NCI-H774 (cell line): ENCODE results near the gene TTPAL.

Source experiments
- DNase-seq: peaks from one replicate; lab custom pipeline; 2025; lab: John Stamatoyannopoulos, UW

The TTPAL gene

DNA sequence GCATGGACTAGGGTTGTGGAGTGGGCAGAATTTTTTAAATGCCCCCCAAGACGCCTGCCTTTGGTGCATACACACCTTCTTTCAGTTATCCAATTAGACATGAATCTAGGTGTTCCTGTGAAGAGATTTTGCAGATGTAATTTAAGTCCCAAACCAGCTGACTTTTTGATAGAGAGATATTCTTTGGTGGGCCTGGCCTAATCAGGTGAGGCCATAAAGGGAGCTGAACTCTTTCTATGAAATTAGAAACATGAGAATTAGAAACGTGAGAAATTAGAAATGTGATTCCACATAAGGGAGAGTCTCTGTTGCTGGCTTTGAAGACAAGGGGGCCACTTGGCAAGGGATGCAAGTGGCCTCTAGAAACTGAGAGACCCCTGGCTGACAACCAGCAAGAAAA lies 36.4 kb upstream of the TTPAL start:
- no peak for DNase-seq

DNA sequence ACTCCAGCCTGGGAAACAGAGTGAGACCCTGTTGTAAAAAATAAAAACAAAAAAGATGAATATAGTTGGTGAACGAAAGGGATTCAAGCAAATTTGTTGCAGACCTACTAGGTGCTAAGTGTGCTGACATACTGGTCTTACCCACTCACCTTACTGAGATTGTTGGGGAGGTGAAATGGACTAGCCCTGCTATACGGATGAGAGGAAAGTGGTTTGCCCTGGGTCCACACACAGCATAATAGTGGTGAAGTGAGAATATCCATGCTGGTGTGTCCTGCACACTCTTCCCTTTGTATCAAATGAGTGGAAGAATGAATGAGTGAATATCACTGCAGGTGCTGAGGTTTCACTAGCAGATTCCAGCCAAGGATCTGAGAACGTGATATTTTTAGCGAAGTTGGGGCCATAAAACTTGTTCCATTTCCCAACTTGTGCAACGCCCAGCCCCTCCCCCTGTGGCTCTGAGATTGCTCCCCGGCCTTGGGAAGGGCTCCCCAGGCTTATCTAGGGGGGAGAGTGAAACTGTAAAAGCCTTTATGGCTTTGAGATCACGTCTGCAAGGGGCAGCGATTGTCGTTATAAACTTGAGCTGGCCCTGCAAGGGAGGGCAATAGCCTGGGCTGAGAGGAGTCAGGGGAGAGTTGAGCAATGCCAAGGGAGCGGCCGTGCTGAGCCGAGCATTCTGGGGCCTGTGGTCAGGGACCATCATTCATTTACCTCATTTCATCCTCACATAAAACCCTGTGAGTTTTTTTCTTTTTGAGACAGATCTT lies 33.2 kb upstream of the TTPAL start:
- DNase-seq: no peak

DNA sequence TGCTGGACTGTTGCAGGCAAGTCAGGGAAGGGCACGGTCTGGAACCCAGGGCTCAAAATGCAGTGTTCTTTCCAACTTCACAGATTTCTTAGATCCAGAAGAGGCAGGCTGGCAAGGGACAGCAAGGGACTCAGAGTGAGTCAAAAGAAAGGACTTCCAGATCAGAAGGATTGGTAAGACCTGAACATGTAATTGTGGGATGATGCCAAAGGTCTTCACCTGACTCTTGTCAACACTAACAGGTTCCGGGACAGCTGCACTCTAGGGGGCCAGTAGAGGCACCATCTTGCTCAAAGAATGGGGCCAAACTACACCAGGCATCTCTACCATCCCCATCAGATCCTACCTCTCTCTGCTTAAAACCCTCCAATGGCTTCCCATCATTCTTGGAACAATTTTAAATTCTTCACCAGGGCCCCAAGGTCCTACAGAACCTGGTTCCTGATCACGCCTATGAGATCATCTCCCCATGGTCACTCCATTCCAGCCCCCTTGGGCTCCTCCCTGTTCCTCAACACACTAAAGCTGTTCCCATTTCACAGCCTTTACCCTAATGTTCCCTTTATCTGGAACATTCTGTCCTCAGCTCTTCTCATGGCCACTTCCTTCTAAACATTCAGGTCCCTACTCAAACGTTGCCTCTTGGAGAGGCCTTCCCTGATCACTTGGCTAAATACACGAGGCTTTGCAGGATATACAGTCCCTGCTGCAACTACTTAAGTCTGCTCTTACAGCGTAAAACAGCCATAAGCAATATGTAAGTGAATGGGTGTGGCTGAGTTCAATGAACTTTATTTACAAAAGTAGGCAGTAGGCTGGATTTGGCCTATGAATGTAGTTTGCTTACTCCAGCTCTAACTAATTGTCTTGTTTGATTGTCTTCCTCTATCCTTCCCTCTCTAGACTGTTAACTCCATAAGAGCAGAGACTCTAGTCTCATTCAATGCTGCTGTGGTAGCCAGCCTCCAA lies 29.6 kb upstream of the TTPAL start:
- DNase-seq: no peak

DNA sequence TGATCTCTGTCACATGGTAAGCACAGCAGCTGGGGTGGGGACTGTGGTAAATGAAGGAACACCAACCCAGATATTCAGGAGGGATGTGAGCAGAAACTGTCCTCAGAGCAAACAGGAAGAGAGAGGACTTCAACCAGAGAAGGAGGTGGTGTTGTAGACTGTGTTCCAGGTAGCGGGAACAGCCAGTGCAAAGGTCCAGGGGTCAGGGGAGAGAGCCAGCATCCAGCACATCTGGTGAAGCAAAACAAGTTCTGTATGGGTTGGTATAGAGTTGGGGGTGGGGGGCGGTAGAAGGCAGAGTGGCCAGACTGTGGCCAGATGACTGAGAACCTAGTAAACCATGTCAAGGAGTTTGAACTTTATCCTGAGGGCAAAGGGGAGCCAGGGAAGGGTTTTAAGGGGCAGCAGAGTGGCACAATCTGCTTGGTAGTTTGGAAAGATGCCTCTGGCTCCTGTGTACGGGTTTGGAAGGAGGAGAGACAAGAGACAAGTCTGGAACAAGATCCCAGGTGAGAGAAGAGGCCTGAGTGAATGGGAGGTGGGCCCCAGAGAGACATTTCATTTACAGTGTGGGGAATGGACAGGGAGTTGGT lies 27.8 kb upstream of the TTPAL start:
- DNase-seq: no peak

DNA sequence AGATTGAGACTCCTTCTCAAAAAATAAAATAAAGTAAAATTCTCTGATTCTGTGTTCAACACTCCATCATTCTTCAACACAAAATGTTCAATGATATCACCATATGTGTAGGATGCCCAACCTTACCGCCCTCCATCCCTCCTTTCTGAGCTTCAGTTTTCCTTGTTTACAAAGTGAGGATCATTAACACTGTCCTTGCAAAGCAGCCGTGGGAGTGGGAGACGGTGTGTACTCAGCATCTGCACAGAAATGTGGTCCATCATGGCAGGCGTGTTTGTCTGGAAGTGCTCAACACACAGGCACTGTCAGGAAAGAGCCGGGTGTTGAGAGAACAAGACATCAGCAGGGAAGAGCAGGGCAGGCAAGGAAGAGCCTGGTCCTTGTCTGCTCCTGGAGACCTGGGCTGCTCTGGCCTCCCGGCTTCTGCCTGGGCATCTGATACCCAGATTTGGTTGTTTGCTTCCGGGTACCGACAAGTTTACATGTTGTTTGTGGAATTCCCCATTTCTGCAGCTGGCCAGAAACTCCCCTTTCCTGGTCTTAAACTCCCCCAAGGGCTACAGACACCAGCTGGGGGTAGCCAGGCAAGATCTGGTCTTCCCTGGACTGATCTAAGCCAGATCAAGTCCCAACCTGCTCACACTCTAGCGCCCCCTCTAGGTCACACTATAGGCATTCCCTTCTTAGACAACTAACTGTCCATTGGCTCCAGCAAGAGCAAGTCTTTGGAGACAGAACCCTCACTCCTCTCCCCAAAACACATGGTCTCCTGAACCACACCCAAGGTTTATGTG lies 26.7 kb upstream of the TTPAL start:
- no peak for DNase-seq

DNA sequence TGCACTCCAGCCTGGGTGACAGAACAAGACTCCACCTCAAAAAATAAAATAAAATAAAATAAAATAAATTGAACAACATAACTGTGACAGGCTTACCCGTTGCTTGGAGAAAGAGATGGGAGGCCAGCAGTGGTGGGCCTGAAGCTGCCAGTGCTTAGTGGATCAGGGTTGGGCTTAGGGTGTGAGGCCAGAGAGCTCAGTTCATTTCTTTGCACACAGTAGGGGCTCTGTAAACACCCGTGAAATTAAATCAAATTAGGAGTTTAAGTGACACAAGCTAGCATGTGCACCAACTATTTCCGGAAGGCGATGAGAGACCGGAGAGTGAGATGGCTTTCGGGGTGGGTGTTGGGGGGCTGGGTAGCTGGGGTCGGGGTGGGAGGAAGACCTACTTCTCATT lies 25.8 kb upstream of the TTPAL start:
- DNase-seq: no peak

DNA sequence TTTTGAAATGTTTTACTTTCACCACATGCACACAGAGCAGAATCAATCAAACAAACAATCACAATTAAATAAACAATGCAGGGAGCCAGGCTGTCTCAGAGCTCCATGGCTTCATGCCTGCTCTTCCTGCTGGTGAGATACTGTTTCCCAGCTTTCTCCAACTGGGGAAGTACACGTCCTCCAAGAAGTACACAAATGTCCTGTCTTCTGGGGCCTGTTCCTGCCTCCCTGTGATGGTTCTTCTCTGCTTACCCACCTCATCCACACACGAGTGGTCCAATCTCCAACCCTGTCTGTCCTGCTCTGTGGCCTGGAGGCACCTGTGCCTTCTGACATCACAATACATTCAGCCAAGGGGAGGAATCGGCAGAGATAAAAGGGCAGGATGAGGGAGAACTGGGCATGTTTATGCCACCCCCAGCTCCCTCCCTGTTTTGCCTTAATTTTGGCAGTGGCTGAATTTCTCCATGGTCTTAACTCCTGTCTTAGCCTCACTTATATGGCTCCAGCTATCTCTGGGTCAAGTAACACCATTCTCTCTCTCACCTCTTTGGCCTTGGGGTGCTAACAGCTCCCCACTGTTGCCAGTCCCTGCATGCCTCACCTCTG lies 25.3 kb upstream of the TTPAL start:
- DNase-seq: no peak

DNA sequence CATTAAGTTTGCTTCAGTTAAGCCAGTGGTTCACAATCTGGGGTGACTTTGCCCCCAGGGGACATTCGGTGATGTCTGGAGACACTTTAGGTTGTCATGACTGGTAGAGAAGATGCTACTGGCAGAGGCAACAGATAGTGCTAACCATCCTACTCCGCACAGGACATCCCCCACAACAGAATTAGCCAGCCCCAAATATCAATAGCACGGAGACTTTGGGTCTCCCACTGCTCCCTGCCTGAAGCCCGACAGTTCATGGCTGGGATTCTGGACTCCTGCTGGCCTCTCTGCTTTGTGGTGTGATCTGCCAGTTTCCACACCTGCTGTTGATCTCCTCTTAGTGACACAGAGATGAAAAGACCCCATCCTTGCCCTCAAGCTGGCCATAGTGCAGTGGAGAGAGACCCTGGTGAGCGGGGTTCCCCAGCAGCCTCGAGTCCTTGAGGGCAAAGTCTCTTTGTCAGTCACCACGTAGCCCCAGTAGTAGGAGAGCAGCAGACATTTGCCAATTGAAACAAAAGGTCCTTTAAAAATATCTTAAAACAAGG lies 24.7 kb upstream of the TTPAL start:
- no peak for DNase-seq

DNA sequence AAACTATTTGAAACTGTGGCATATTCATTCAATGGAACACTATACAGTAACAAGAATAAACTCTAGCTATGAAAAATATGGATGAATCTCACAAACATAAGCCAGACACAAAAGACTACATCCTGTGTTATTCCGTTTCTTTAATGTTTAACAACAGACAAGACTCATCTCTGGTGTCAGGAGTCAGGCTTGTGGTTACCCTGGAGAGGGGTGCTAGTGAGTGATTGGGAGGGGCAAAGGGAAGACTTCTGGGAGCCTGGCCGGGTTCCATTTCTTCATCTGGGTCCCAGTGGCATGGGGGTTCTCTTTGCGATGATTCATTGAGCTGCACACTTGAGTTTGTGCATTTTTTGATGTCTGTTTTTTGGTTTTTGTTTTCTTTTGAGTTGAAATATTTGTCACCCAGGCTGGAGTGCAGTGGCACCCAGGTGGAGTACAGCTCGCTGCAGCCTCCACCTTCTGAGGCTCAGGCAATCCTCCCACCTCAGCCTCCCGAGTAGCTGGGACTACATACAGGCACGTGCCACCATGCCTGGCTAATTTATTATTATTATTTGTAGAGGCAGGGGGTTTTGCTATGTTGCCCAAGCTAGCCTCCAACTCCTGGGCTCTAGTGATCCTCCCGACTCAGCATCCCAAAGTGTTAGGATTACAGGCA lies 21.2 kb upstream of the TTPAL start:
- no peak for DNase-seq

DNA sequence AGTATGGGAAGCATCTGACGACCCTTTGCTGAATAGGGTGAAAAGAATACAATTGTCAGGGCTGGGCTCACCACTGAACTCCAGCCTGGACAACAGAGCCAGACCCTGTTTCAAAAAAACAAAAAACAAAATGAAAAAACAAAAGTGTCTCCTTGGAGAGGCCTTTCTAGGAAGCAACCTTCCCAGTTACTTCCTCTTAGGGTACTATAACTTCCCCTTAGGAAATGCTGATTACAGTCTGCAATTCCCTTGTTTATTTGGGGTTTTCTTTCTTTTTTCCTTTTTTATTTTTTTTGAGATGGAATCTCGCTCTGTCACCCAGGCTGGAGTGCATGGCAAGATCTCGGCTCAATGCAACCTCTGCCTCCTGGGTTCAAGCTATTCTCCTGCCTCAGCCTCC lies 20.5 kb upstream of the TTPAL start:
- no peak for DNase-seq

DNA sequence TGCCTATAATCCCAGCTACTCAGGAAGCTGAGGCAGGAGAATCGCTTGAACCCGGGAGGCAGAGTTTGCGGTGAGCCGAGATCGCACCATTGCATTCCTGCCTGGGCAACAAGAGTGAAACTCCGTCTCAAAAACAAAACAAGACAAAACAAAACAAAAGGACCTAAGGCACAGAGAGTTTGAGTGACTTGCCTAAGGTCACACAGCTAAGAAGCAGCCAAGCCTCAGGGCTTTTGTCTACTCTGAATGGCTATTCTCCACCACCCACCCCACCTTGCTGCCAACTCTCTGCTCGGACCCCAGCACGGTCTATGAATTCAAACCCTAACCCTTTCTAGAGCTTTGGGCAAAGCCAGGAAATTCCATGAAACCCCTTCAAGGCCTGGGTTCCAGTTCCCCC lies 19.1 kb upstream of the TTPAL start:
- DNase-seq: no peak

DNA sequence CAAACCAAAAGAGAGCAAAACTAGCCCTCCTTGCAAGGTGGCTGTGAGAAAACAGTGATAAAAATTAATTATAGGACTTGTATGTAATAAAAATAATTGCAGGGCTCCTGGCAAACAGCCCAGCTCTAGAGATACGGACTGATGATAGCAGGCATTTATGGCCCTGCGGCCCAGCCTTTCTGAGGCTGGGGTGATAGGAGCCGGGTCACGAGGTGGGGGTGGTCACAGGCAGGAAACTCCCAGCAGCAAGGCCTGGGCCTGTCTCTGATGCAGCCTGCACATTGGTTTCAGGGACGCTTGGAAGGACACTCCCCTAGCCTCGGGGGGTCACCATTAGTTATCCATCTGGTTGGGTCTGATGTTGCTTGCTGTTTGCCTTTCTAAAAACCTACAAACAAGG lies 18.7 kb upstream of the TTPAL start:
- DNase-seq: no peak

DNA sequence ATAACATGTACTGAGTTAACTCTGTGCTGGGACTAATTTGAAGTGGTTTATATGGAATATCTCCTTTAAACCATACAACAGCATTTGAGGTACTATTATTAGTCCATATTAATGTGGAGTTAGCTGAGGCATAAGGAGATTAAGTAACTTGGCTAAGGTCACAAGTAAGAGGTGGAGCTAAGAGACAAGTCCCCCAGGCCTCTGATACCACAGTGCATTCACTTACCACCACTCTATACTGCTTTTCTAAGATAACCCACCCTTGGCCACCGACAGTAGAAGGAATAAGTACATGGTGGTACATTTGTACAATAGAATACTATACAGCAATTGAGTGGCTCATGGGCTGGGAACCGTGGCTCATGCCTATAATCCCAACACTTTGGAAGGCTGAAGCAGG lies 16.4 kb upstream of the TTPAL start:
- no peak for DNase-seq

DNA sequence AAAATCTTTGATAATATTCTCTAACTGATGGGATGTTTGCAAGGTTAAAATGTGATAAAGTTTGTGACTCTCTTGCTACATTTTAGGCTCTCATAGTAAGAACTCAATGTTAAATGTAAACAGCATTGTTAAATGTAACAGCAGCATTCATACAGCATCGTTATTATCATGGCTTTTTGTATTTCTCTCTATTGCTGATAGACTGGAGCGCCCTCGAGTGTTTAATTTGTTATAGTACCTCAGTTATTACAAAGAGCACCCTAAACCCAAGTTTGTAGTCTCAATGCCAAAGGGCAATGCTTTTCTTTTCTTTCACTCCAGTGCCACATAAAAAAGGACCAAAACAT lies 14.9 kb upstream of the TTPAL start:
- no peak for DNase-seq

DNA sequence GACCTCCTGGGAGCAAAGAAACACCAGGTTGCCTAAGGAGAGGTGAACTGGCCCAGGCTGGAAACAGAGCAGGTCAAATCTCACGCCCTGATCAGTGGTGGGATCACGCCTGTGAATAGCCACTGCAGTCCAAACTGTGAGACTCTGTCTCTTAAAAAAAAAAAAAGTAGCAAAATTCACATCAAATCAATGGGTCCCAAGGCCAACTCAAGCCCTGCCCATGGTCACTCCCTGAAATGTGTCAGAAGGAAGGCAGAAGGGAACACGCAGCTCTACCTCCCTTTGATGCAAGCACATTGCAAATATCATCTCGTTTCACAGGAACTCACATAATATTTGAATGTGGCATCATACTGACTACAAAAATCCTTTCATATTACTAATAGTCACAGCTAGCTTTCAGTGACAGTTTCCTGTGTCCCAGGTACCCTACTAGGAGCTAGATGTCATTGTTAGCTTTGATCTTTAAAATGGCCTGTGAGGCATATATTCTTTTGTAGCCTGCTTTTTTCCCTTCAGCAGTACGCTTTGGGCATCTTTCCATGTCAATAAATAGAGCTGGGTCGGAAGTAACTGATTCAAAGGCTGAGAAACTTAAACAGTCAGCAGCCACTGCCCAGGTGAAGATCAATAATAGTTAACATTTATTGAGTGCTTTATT lies 14.4 kb upstream of the TTPAL start:
- DNase-seq: no peak

DNA sequence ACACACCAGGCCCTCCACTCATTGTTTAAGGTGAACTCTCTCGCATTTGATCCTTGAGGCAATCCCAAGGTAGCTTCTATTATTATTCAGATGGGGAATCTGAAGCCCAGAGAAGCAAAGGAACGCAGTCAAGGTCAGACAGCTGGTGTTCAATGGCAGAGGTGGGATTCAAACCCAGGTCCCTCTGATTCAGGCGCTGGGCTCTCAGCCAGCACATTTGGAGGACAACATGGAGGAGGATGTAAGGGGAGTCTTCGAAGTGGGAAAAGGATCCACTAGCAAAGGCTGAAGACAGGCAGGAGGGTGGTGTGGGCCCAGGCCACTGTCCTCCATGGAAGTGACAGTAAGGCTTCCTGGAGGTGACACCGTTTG lies 13.9 kb upstream of the TTPAL start:
- DNase-seq: no peak

DNA sequence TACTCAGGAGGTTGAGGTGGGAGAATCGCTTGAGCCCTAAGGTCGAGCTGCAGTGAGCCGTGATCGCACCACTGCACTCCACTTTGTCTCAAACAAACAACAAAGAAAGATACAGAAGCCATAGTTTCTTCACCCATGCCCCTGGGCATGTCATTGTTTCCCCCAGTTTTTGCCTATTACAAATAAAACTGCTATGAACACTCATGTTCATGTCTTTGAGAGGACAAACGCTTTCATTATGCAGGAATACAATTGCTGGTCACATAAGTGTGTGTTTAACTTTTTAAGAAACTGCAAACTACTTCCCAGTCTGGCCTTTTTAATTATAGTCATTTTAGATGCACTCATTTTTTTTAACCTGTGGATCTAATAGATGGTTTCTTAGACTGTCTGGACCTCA lies 12.2 kb upstream of the TTPAL start:
- no peak for DNase-seq

DNA sequence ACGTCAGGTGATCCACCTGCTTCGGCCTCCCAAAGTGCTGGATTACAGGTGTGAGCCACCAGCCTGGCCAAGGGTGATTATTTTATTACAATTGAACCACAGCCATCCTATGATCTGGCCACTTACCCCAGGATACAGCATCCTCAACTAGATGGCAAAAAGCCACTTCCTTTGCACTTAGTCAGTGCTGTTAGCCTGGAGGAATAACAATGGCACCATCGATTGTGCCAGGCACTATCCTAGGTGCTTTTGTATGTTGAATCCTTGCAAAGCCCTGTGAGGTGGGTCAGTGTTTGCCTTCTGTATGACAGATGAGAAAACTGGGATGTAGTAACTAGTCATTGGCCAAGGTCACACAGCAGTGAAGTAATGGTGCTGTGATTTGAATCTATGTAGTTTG lies 11.2 kb upstream of the TTPAL start:
- no peak for DNase-seq

DNA sequence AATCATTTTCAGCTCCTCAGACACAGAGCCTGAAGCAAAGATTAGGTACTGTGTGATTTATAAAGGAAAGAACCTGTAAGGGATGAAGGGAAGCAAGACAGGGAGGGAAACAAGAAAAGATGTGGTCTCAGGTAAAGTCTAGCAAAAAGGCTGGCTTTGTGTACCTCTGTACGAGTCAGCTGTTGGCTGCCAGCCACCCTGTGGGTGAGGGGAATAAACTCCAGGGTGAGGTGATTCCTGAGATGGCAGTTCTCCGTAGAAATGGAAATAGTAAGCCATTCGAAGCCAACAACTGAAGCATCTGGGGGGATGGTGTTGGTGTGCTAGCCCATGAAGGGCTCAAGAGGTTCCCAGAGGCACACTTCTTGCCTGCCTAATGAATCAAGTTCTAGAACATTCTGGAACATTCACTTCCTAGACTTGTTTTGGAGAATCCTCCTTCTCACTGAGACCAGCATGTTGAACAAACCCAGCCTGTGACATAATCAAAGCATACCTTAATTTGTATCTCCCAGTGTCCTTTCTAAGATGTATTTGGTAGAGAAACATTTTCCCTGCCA lies 10.6 kb upstream of the TTPAL start:
- no peak for DNase-seq

DNA sequence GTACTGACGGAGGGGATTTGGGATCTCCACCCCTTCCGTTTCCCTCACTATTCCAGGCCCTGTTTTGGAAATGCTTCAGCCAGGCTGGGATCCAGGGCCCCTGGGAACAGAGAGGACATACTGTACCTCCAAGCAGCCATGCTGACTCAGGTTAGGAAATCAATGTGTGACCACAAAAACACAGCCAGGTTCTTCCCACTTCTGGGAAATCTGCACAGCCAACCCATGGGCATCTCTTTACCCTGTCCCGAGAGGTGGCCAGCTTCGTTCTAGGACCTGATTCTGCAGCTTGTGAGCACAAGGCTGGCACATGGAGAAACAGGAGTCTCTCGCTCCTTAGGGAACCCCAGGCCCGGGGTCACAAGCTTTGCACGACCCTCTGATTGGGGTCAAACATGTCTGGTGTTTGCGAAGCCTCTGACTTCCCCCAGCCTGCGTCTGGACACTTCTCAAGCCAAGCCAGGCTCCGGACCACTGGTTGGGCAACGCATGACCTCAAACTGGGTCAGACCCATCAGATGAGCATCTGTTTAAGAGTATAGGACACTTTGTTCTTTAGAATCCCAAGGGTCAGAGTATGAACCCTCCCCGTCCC lies 8.3 kb upstream of the TTPAL start:
- DNase-seq: no peak
